ENCODE data around the gene IQCK. TPM values are rescaled to one million over a fixed set of nuclear protein-coding genes. Genes with fewer than 3 reads are reported as not detected.

The IQCK gene
- total RNA-seq, 1 donor from 2014 or later, result 3.2 TPM

- no peak for TF ChIP-seq CTCF (IDR thresholded peaks at IDR 0.05)
- ChIA-PET CTCF (no interaction called here), POLR2A (no interaction called here)
- no peak for ATAC-seq (ENCODE audit: low read depth)
- Mint-ChIP-seq H3K9me3 (no peaks in the 10 kb centered on the region), H3K4me1 (no peaks in the 10 kb centered on the region), H3K27me3 (no peaks in the 10 kb centered on the region), H3K36me3 (ENCODE audit: low read depth) (no peaks in the 10 kb centered on the region), H3K27ac (no peak overlapping the region), H3K4me3 (no peak overlapping the region)
- intact Hi-C loops (cut with micrococcal nuclease), result no loop called here
- DNase-seq, result no peak
Measured at GRCh38 chr16:19851476-19851875, 133.4 kb downstream of the IQCK start.

- intact Hi-C loops (cut with micrococcal nuclease), result no loop called here
- CTCF ChIA-PET, result interaction anchor here (0.9 kb wide), 1 partner anchor 54 kb away, joined by 5 read pairs; no protein-coding TSS in a partner anchor
- Mint-ChIP-seq H3K4me1 (no peaks in the 10 kb centered on the region), H3K9me3 (no peaks in the 10 kb centered on the region), H3K36me3 (ENCODE audit: low read depth) (no peaks in the 10 kb centered on the region), H3K27me3 (peaks cover 4% of the 10 kb centered on the region), H3K4me3 (no peak overlapping the region), H3K27ac (no peak overlapping the region)
- no peak for DNase-seq
- TF ChIP-seq CTCF (IDR thresholded peaks at IDR 0.05), result no peak
- no peak for ATAC-seq (ENCODE audit: low read depth)
- POLR2A ChIA-PET, result no interaction called here
Measured at GRCh38 chr16:19853132-19853741, 135.2 kb downstream of the IQCK start.

- no peak for TF ChIP-seq CTCF (IDR thresholded peaks at IDR 0.05)
- H3K4me1 Mint-ChIP-seq, result no peaks in the 10 kb centered on the region
- peaks cover 4% of the 10 kb centered on the region for H3K27me3 Mint-ChIP-seq
- no peaks in the 10 kb centered on the region for H3K9me3 Mint-ChIP-seq
- POLR2A ChIA-PET, result no interaction called here
- ATAC-seq (ENCODE audit: low read depth) (no peak), DNase-seq (no peak)
- CTCF ChIA-PET, result interaction anchor here (0.9 kb wide), 1 partner anchor 53 kb away, joined by 5 read pairs; no protein-coding TSS in a partner anchor
- H3K27ac Mint-ChIP-seq, result no peak overlapping the region
- H3K36me3 Mint-ChIP-seq (ENCODE audit: low read depth), result no peaks in the 10 kb centered on the region
- intact Hi-C loops (cut with micrococcal nuclease), result no loop called here
- H3K4me3 Mint-ChIP-seq, result no peak overlapping the region
Measured at GRCh38 chr16:19853742-19854542, 135.9 kb downstream of the IQCK start.

- H3K27me3 Mint-ChIP-seq, result peaks cover 4% of the 10 kb centered on the region
- CTCF ChIA-PET, result interaction anchor here (0.9 kb wide), 1 partner anchor 53 kb away, joined by 5 read pairs; no protein-coding TSS in a partner anchor
Measured at GRCh38 chr16:19854543-19854876, 136.4 kb downstream of the IQCK start.

More at GRCh38 chr16:19854543-19854876, 136.4 kb downstream of the IQCK start:
- POLR2A ChIA-PET, result no interaction called here
- Mint-ChIP-seq H3K9me3 (no peaks in the 10 kb centered on the region), H3K27ac (no peak overlapping the region), H3K4me3 (no peak overlapping the region), H3K36me3 (ENCODE audit: low read depth) (no peaks in the 10 kb centered on the region), H3K4me1 (no peaks in the 10 kb centered on the region)
- intact Hi-C loops (cut with micrococcal nuclease), result no loop called here
- no peak for ATAC-seq (ENCODE audit: low read depth)
- no peak for TF ChIP-seq CTCF (IDR thresholded peaks at IDR 0.05)
- DNase-seq, result no peak
